HG03066 (cell line): ENCODE results near the gene GLB1L.
A peak's percentile ranks its signal among the peaks of the same experiment; 100 is the strongest.
"Not testable (repeated sequence)": the region's sequence is repeated elsewhere in the genome, so short reads cannot be mapped to it uniquely, and the experiment has no call there.

ENCODE experiments used
- ATAC-seq: cut with Tn5 transposase; IDR thresholded peaks from one replicate; pipeline ENCODE4 v1.9.1; 2021; ENCODE audit warnings: low read depth; ENCODE audit not compliant: unreplicated experiment

The GLB1L gene

DNA sequence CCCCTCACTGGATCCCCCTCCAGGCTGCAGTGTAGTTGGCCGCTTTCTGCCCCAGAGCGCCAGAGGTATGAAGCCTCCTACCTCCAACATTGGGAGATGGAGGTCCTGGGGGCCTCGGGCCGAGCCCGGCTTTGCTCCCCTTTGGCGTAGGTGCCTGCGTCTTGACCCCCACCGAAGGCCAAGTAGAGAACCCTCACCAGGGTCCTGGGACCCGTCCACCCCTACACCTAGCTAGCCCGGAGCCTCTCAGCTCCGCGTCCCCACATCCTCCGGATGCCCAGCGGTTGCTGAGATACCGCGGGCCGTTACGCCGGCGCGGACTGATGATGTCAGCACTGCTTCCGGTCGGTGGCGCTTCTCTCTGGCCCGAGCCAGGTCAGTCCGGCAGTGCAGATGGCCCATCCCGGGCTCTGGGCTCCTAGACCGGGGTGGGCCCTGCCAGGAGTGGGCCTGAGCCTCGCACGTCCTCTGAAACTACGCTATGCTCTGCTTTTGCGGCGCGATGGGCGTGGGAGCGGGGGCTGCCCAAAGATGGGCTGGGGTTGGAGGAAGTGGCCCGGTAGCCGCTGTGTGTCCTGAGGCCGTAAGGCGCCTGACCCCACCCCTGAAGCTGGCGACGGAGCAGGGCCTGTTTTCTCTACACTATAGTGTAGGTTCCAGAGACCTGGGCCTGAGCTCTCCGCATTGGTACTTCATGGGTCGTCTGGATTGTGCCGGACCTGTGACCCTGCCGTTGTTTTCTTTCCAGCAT lies at the start of gene GLB1L, which contains the start of gene STK16:
Gene GLB1L, minus strand, starts transcription at position 297 of the 751 bp plus-strand sequence. CDS start 1,871 bp downstream, outside the sequence.
Gene STK16, plus strand, starts transcription at position 332 of the 751 bp plus-strand sequence. CDS start 521 bp downstream, outside the sequence.
- peak; percentile 73 for ATAC-seq

DNA sequence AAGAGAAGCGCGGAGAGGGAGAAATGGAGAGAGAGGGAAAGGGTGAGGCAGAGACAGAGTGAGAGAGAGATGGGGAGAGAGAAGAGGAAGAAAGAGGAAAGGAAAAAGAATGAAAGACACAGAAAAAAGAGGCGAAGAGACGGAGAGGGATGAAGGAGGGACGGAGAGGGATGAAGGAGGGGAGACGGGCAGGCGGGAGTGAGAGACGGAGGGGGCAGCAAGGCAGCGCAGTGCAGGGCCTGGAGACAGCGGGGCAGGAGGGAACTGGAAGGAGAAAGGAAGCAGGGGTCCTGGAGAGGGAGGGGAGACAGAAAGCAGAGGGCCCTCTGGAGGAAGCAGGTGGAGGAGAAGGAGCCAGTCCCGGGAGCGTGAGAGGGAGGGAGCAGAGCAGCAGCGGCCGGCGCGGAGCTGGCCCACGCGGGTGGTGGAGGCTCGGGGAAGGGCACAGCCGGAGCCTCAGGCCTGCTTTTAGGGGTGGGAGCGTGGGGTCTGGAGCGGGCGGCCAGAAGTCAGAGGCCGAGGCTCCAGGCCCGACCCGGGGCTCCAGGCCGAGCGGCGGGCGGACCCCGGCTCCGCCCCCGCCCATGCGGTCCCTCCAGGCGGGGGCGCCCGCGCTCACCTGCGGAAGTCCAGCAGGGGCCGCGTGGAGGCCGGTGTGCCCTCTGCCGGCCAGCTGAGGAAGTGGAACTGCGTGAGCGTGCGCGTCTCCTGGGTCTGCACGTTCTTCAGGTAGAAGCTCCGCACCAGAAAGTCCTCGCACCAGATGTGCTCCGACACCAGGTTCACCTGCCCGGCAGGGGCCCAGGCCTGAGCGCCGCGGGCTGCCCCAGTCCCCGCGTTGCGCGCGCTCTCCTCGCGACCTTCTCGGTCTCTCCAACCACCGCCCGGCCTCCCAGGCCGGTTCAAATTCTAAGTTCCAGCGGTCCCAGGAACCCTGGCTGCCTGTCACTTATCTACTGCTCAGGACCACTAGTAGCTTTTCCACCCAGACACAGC lies 49.4 kb upstream of the GLB1L start:
- peak; percentile 73 for ATAC-seq

DNA sequence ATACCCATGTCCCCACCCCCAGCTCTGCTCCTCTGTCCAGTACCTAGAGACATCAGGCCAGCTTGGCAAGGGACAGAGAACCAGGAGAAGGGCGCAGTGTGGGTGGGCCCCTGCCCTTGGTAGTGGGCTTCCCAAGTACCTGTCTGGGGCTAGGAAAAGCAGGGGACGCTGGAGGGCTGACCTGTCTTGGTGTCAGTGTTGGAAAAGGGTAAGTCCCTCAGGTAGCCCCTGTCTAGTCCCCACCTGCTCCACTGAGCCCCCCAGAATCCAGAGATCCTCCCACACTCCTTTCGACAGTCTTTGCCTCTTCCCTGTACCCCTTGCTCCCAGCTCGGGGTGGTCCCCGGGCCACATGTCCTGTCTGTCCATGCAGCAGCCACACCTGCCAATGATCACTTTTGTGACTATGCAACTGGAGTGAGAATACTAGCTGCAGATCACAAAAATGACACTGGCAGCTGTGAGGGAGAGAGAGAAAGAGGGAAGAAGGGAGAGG lies 48.5 kb upstream of the GLB1L start:
- ATAC-seq: no peak

DNA sequence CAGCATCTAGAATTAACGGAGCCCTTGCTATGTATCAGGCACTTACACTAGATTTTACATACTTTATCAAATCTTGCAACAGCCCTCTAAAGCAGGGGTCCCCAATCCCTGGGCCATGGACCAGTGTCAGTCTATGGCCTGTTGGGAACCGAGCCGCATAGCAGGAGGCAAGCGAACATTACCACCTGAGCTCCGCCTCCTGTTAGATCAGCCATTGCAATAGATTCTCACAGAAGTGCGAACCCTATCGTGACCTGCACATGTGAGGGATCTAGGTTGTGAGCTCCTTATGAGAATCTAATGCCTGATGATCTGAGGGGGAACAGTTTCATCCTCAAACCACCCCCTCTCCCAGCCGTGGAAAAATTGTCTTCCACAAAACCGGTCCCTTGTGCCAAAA lies 47.4 kb upstream of the GLB1L start:
- ATAC-seq: no peak

DNA sequence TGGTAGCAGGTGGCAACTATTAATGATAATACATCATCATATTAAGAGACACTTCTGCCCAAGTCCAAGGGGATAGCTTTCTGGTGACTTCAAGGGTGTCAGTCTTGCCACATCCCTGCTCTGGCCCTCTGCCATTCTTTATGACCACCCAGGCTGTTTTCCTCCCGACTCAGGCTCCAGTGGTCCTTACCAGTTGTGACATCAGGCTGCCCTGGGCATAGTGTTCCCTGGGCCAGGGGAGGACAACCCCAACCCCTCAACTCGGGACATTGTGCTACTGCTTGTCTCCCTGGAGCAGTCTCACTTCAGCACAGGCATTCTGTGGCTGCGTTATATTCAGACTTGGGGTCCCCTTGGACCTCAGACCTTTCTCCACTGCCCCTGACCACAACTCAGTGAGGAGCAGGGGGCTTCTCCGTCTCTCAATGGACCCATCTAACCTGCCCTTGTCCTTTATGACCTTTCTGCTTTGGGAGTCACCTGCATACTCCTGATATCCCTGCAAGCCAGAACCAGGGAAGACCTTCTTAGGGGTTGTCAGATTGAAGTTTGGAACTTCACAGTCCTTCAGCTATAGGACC lies 46.8 kb upstream of the GLB1L start:
- no peak for ATAC-seq

DNA sequence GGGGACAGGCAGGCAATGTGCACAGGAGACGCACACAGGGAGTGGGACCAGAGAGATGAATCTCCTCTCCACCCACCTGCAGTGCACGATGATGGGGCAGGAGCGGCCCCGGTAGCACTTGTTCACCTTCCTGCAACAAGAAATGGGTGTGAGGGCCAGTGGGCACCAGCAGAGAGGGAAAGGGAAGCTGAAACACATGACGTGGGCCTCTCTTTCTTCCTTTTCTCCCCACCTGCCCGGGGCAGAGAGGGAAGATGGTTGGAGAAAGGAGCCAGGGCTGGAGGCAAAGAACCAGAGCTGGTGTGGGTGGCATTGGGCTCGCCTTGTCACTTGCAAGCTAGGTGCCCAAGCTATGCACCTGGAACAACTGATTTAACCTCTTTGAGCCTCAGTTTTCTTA lies 46.1 kb upstream of the GLB1L start:
- no peak for ATAC-seq

DNA sequence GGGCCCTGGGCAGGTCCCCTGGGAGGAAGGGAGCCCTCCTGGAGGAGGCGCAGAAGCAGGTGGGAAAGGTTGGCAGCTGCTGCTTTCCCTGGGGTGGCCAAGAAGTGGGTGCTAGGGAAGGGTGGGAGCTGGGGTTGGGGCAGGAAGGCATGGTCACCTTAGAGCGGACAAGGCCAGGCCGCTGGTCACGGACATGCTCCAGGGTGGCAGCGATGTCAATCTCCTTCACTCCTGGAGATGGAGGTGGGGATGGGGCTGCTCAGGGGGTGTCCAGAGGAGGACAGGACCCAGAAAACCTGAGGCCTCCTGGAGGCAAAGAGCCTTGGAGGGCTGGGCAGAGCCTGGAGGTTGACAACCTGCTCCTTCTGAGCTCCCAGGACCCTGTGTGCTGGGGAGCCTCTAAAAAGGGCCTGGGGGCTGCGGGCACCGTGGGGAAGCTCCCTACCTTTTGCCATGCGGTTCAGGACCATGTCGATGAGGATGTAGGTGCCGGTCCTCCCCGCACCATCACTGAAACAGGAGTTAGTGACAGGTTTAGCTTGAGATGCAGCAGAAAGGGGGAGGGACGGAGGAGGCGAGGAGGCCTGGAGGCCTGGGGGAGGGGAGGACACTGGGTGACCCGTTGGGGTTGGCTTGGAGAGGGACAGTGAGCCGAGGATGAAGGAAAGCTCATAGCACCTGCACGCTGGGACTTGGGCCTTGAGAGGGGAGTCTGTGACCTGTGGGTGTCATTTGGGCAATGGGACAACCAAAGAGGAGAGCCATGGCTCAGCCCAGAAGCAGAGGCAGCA lies 45.3 kb upstream of the GLB1L start:
- ATAC-seq: no peak

DNA sequence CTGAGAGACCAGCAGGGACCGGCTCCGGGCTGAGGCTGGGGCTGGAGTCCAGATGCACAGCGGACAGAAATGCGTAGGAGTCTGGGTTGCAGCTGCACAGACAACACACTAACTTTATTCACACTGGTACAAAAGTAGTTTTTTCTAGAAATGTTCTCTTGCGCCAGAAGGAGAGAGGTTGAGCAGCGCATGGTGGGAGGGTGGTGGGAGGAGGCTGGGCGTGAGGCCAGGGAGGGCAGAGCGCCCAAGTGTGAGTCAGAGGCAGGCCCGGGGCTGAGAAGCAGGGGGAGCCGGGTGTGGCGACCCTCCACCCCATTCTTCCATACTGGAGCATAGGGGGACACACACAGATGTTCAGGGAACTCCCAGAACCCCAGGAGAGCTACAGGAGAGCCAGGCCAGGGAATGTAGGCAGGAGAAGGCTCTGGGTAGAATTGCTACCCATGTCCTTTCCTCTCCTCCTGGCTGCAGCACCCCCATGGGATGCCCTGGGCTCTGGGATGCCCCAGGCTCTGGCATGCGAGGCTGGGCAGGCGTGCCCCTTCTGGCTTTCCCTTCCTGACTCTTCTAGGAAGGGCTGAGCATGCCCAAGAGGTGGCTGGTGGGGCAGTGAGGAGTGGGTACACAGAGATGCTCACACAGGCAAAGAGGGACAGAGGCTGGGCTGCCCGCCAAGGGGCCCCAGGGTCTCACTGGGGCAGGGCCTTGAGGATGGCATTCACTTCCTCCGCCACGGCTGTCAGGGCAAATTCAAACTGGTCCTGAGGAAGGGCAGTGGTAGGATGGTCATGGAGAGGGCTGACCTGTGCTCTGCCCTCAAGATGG lies 44.5 kb upstream of the GLB1L start:
- no peak for ATAC-seq

DNA sequence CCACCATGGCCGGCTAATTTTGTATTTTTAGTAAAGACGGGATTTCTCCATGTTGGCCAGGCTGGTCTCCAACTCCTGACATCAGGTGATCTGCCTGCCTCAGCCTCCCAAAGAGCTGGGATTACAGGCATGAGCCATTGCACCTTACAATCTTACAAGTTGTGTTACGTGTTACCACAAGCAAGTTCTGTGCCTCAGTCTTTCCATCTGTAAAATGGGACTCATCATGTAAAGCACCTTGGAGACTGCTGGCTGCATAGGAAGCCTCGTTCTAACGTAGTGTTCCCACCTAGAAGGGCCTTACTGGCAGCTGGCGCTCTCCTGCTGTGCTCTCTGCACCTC lies 43.9 kb upstream of the GLB1L start:
- ATAC-seq: no peak

DNA sequence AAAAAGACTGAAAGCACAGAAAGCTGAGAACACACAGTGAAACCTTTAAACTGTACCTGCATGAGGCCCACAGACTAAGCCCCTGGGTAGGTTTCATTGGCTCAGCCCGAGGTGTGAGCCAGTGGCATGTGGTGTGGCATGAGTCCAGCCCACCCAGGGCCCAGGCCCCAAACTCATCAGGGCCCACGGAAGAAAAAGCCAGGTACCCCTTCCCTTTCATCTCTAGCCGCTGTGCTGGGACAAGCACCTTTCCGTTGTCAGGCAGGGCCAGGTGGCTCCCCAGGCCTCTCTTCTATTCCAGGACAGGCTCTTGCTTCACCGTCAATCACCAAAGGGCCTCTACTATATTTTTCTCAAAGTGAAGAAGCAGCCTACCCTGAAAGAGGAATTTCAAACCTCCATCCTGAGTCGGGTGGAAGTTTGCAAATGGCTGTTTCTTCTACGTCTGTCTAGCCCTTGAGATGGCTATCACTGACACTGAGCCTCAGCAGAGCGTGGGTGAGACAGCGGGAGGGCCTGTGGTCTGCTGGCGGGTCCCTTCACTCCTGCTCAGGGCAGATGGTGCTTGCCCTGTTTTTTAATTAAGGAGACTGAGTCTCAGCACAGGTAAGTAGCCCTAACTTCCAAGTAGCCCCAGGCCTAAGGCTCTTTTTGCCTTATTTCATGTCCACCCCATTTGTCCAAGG lies 42.5 kb upstream of the GLB1L start:
- ATAC-seq: no peak

DNA sequence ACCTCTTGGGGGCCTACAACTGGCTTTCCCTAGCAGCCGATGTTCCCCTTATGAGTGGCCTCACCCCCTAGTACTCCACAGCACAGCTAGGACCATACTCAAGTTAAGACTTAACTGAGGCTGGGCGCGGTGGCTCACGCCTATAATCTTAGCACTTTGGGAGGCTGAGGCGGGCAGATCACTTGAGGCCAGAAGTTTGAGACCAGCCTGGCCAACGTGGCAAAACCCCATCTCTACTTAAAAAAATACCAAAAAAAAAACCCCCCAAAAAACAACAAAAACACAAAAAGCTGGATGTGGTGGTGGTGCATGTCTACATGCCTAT lies 41.8 kb upstream of the GLB1L start:
- not testable (repeated sequence) for ATAC-seq

DNA sequence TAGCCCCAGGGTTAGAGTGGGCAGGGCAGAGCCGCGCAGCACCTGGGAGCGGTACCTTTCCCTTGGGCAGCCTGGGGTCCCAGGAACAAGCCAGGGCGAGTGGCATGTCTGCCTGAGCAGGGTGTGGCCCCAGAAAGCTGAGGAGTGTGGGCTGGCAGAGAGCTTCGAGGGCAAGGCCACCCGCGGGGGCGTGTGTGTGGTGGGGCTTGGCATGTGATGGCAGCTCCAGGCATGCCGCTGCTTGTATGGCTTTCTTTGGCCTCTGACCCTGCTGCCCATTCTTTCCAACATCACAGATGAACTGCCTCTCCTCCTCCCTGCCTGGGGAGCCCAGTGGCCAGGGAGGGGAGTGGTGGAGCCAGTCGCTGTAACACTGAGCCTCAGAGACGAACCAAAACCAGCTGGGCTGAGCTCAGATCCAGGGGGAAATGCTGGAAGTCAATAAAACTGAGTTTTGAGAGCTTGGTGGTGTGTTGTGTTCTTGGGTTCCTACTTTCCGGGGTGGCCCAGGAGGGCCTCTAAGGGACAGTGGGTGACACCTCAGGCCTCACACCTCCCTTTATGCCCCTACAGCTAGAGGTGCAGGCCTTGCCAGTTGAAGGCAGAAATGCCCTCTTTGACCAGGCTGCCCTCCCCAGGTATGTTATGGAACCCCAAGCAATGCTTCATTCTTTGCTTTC lies 41.3 kb upstream of the GLB1L start:
- ATAC-seq: no peak

DNA sequence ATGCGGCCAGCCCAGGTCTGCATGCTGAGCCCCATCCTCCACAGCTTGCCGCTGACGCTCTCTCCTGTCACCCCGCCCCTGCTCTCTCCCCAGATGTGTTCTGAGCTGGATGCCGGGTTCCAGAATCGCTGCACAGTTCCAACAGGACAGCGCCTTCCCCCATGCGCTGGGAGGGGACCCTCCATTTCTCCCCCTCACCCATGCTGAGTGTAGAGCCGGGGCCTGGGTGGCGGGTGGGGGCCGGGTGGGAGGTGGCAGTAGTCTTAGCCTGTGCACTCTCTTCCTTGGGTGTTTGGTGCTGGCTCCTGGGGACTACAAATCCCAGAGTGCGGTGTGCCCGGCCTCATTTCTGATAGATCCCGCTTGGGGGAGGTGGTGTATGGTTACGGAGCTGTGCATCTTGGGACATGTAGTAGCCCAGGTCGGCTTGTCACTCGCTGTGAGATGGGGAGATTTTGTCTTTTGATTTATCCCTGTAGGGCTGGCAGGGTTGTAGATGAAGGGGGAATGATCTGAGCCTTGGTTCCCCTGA lies 40.7 kb upstream of the GLB1L start:
- ATAC-seq: no peak

DNA sequence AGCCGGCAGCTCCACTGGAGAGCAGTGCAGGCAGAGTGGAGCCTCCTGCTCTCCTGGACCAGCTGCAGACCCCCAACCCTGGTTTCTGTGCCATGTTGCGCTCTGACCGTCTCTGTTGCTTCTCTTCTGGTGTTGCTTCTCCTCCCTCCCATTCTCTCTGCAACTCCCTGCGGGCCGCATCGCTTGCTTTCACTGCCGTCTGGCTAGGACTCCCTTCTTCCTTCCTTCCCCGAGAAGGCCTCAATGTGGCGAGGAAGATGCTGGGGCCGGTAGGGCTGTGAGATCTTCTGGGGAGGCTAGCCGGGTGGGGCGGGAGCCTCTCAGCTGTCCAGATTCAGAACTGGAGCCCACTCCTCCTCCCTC lies 40.1 kb upstream of the GLB1L start:
- no peak for ATAC-seq

DNA sequence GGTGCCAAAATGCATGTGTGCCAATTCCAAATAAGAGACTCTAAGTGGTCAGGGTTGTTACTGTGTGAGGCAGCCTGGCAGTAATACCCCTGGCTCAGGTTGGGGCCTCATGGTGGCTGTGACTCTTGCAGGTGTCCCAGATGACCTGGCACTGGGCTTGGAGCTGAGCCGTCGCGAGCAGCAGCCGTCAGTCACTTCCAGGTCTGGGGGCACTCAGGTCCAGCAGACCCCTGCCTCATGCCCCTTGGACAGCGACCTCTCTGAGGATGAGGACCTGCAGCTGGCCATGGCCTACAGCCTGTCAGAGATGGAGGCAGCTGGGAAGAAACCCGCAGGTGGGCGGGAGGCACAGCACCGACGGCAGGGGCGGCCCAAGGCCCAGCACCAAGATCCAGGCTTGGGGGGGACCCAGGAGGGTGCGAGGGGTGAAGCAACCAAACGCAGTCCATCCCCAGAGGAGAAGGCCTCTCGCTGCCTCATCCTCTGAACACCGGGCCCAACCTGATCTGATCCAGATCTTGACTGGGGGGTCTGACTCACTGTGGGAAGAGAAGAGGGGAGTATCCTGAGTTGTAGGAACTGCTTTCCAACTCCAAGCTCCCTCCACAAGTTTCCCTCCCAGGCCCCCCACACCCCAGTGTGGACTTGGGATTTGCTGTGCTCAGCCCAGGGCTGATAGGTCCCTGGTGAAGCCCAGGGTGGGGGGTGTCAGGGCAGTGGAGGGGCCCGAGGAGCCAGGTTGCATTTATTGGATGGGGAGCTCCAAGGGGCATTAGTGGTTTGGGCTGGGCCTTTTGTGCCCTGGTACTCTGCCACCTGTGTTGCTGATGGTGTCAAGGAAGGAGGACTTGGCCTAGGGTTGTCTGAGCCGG lies 39.5 kb upstream of the GLB1L start:
- ATAC-seq: no peak

DNA sequence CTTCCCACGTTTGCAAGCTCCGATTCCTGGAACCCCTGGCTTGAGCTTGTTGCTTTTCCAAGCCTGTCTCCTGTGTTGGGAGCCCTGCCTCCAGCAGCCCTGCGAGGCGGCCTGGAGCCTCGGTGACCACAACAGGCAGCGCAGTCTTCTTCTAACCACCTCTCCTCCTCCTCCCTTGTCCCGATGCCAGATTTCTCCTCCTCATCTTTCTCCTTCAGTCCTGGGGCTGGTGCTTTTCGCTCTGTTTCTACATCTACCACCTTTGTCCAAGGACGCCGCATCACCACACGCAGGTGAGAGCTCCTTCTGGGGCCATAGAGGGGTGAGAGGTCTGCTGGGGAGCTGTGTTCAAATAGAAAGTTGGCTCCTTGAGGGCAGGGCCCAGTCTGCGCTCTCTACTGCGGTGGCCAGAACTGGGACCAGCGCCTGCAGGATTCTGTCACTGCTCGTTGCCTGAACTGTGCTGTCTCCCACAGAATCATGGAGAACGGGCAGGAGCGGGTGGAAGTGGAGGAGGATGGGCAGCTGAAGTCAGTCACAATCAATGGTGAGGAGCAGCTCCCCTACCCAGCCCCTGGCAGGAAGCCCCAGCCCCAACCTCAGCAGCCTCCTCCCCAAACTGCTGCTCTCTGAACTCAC lies 37.8 kb upstream of the GLB1L start:
- no peak for ATAC-seq

DNA sequence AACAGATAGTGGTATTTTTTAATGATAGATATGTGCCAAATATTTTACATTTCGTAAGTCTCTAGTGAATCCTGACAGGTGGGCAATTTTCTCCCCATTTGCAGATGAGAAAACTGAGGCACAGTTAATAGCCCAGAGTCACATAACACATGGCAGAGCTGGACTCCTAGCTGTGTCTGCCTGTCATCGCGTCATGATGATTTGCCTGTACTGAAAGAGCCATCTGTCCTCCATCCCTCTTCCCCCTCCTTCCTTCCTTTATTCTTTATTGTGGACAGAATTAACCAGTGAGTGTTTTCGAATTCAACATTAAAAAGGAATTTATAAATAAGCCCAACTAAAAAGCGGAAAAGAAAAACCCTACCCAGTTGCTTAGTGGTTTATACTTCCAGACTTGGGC lies 37.1 kb upstream of the GLB1L start:
- no peak for ATAC-seq
